Heart left ventricle (tissue), 16 donors: Measurements from ENCODE around the gene STX10. TPM values are rescaled to one million over a fixed set of nuclear protein-coding genes. Genes with fewer than 3 reads are reported as not detected.

ENCODE experiments used
- ATAC-seq, 4 donors: fragments of 200-7000 bp; cut with Tn5 transposase; one replicate each; pipeline ENCODE4 v1.9.1; 2020 to 2022; ENCODE audit warnings: moderate library complexity in 4 of 4, mild to moderate bottlenecking in 3 of 4, moderate number of reproducible peaks in 1 of 4
- DNase-seq, 5 donors: peaks; one replicate each; pipeline ENCODE4 v3.0.0-alpha.2; 2020
- H3K27ac ChIP-seq, 12 donors: fragments of 200-600 bp; sonication (generic) in 4 of 12; one replicate each; pipeline versions ENCODE4 v1.5.0 to v1.8.0; 2016 to 2022; ENCODE audit warnings: mild to moderate bottlenecking in 2 of 12
- H3K27me3 ChIP-seq, 9 donors: fragments of 200-600 bp; sonication (generic) in 2 of 9; one replicate each; pipeline versions ENCODE4 v1.5.1 to v1.8.0; 2016 to 2022; ENCODE audit warnings: mild to moderate bottlenecking in 3 of 9
- H3K36me3 ChIP-seq, 9 donors: fragments of 200-600 bp; sonication (generic) in 2 of 9; one replicate each; pipeline versions ENCODE4 v1.5.0 to v1.8.0; 2018 to 2022; ENCODE audit warnings: mild to moderate bottlenecking in 2 of 9
- H3K4me1 ChIP-seq, 12 donors: fragments of 200-600 bp; sonication (generic) in 4 of 12; one replicate each; pipeline versions ENCODE4 v1.5.0 to v1.8.0; 2016 to 2022; ENCODE audit warnings: mild to moderate bottlenecking in 3 of 12
- H3K4me3 ChIP-seq, 12 donors: fragments of 200-600 bp; sonication (generic) in 4 of 12; one replicate each; pipeline versions ENCODE4 v1.5.0 to v1.8.0; 2017 to 2022; ENCODE audit warnings: mild to moderate bottlenecking in 9 of 12, moderate library complexity in 4 of 12
- H3K9me3 ChIP-seq, 12 donors: fragments of 200-600 bp; sonication (generic) in 4 of 12; one replicate each; pipeline versions ENCODE4 v1.5.0 to v1.8.0; 2016 to 2022; ENCODE audit warnings: mild to moderate bottlenecking in 1 of 12
- CTCF ChIP-seq, 12 donors: fragments of 200-600 bp; sonication (generic) in 4 of 12; IDR thresholded peaks; one replicate each; pipeline versions ENCODE4 v1.5.0 to v1.8.0; 2018 to 2022; ENCODE audit warnings: antibody characterized with exemption in 12 of 12, mild to moderate bottlenecking in 5 of 12
- POLR2A ChIP-seq, 2 donors: fragments of 450-650 bp; IDR thresholded peaks; one replicate each; pipeline ENCODE4 v1.6.1; 2017; ENCODE audit warnings: antibody characterized with exemption in 2 of 2, mild to moderate bottlenecking in 2 of 2, moderate library complexity in 2 of 2
- WGBS, 4 donors: extraction: QIAGEN DNeasy Blood & Tissue Kit in 2 of 4; methylation state at CpG; one replicate each; pipeline versions ENCODE4 v1.1.5 to v1.1.7; 2013 to 2018; 5-methylcytosine and 5-hydroxymethylcytosine counted together
- intact Hi-C, 10 donors: fragments of 100-400 bp; cut with DNase I; formaldehyde crosslinking; loops; one replicate each; pipeline versions ENCODE4 v1.11.1 to v1.14.2; 2022
- polyA plus RNA-seq, 2 donors: library from polyadenylated mRNA; stranded (reverse); fragments of 200-250 nt; gene quantifications; one replicate each; pipeline ENCODE4 v1.2.3, GENCODE V29; 2013
- total RNA-seq, 9 donors: library from RNA; depleted of rRNA in 2 of 9; stranded (reverse); fragments of >200 nt in 2 of 9; fragmentation: NEBNext Ultra II Directional in 3 of 9; extraction: Animal tissue kit (Norgen Biotek cat#: 25700) in 3 of 9; gene quantifications; one replicate each; pipeline versions ENCODE4 v1.1.0 to v1.2.4, GENCODE V29; 2016 to 2023
- donor health status: ischemic (EF 13 %, LVEDD 7.1; RV severe dilation, severe dysfunction).
- donor health status: healthy with polysubstance abuse.
- donor health status: DM: no; HTN: yes; CAD: no.
- donor health status: DM: no; HTN: no; CAD: no.
- donor health status: ischemic (EF 25% LVEDD 6.9; RV normal size, moderate dysfunction).
- donor health status: ischemic (EF 25% LVEDD 5.7; RV mildly dilated, moderate dysfunction).
- donor health status: healthy.
- donor health status: DM: yes; HTN: yes; CAD: no.
- donor health status: ischemic (EF 35%, LVEDD 5.7; RV mildly dilated, moderate dysfunction).
- donor health status: nonischemic (EF 11% LVEDD 7.7; RV severe dilation, severe dysfunction).
- donor health status: DM: yes; HTN: yes; CAD: no.
- donor health status: PGD.
- donor health status: ischemic (EF 29% LVEDD 5.4; RV normal size, mild dysfunction).
- donor health status: nonischemic (EF 23%, LVEDD 6.1; RV moderate dilation, normal function).

STX10 gene
- total and polyA plus RNA-seq, 11 donors: 24.0 to 64.7 (median 37.2) TPM

- Histone ChIP-seq H3K9me3 (no peaks in the 10 kb centered on the region), H3K36me3 (peaks cover 0 to 23% (median 13%) of the 10 kb centered on the region in 9 donors), H3K4me1 (peaks cover 0 to 99% (median 81%) of the 10 kb centered on the region in 12 donors), H3K27ac (peak overlapping the region in 11 of 12 donors; percentile 16 to 96 (median 78)), H3K4me3 (no peak overlapping the region), H3K27me3 (peaks cover 0 to 12% (median 0%) of the 10 kb centered on the region in 9 donors)
- 47 to 60% (median 55%) methylated on average over 3 to 5 of the region's 5 CpGs for whole genome bisulfite sequencing, 4 donors
- intact Hi-C loops: loop anchor here in 6 of 10 donors (1.0 to 10.0 kb wide), 6 partner anchors 37 to 209 kb away; partner anchors contain the start of genes DNASE2 (in 1 of the 6) and KLF1 (in 1 of the 6)
- ATAC-seq: no peak
- TF ChIP-seq POLR2A (IDR thresholded peaks at IDR 0.05) (no peak), CTCF (IDR thresholded peaks at IDR 0.05) (peak in 2 of 12 donors; percentile 3 to 36)
- DNase-seq: peak in 1 of 5 donors; percentile 45
Observed at GRCh38 chr19:13094106-13094504, 56.1 kb downstream of the STX10 start.

Other genes starting within 250 kb of the STX10 start
- under 1 TPM in 1 of 9 donors, not detected in 8; 0.24 TPM for gene SYCE2, start 231.1 kb downstream of the STX10 start, total RNA-seq
- gene SYCE2, start 231.1 kb downstream of the STX10 start, polyA plus RNA-seq: under 1 TPM in 1 of 2 donors, not detected in 1; 0.06 TPM
- gene FARSA, start 216.7 kb downstream of the STX10 start, total RNA-seq: 10 to 100 TPM; 35.0 to 49.6 (median 40.6) TPM
- 100 to 1,000 TPM in 1 of 2 donors, 10 to 100 TPM in 1; 37.3 to 104 TPM for gene FARSA, start 216.7 kb downstream of the STX10 start, polyA plus RNA-seq
- gene CALR, start 211.8 kb downstream of the STX10 start, total RNA-seq: 100 to 1,000 TPM; 231 to 816 (median 380) TPM
- 100 to 1,000 TPM; 227 to 771 TPM for gene CALR, start 211.8 kb downstream of the STX10 start, polyA plus RNA-seq
- gene RAD23A, start 204.5 kb downstream of the STX10 start, total RNA-seq: 100 to 1,000 TPM; 130 to 272 (median 161) TPM
- 100 to 1,000 TPM; 186 to 212 TPM for gene RAD23A, start 204.5 kb downstream of the STX10 start, polyA plus RNA-seq
- gene GADD45GIP1, start 193.2 kb downstream of the STX10 start, total RNA-seq: 10 to 100 TPM; 17.2 to 63.6 (median 27.2) TPM
- 100 to 1,000 TPM in 1 of 2 donors, 10 to 100 TPM in 1; 64.9 to 119 TPM for gene GADD45GIP1, start 193.2 kb downstream of the STX10 start, polyA plus RNA-seq
- 10 to 100 TPM in 4 of 9 donors, 1 to 10 TPM in 5; 2.9 to 13.6 (median 9.0) TPM for gene DAND5, start 180.8 kb downstream of the STX10 start, total RNA-seq
- 1 to 10 TPM; 1.4 to 4.7 TPM for gene DAND5, start 180.8 kb downstream of the STX10 start, polyA plus RNA-seq
- 100 to 1,000 TPM in 8 of 9 donors, 10 to 100 TPM in 1; 81.4 to 147 (median 122) TPM for gene NFIX, start 154.9 kb downstream of the STX10 start, total RNA-seq
- 10 to 100 TPM; 42.1 to 55.2 TPM for gene NFIX, start 154.9 kb downstream of the STX10 start, polyA plus RNA-seq
- gene LYL1, start 47.5 kb downstream of the STX10 start, total RNA-seq: 10 to 100 TPM in 3 of 9 donors, 1 to 10 TPM in 6; 5.2 to 19.1 (median 8.3) TPM
- 1 to 10 TPM; 7.7 to 8.4 TPM for gene LYL1, start 47.5 kb downstream of the STX10 start, polyA plus RNA-seq
- gene TRMT1, start 33.6 kb downstream of the STX10 start, total RNA-seq: 10 to 100 TPM; 15.1 to 22.6 (median 16.2) TPM
- gene TRMT1, start 33.6 kb downstream of the STX10 start, polyA plus RNA-seq: 10 to 100 TPM; 26.4 to 32.4 TPM
- gene NACC1, start 32.1 kb downstream of the STX10 start, total RNA-seq: 10 to 100 TPM; 28.7 to 88.2 (median 41.8) TPM
- gene NACC1, start 32.1 kb downstream of the STX10 start, polyA plus RNA-seq: 10 to 100 TPM; 49.6 to 74.2 TPM
- gene IER2, start within 50 bp of the STX10 start, total RNA-seq: 100 to 1,000 TPM in 1 of 9 donors, 10 to 100 TPM in 8; 17.6 to 101 (median 29.1) TPM
- 10 to 100 TPM; 21.8 to 35.7 TPM for gene IER2, start within 50 bp of the STX10 start, polyA plus RNA-seq